ENCODE results near the gene ZFHX2. TPM values are rescaled to one million over a fixed set of nuclear protein-coding genes. Genes with fewer than 3 reads are reported as not detected.
A peak's percentile ranks its signal among the peaks of the same experiment; 100 is the strongest.

The ZFHX2 gene
- total RNA-seq, 2 donors from 2014 or later, result 0.59 to 0.85 TPM

DNA sequence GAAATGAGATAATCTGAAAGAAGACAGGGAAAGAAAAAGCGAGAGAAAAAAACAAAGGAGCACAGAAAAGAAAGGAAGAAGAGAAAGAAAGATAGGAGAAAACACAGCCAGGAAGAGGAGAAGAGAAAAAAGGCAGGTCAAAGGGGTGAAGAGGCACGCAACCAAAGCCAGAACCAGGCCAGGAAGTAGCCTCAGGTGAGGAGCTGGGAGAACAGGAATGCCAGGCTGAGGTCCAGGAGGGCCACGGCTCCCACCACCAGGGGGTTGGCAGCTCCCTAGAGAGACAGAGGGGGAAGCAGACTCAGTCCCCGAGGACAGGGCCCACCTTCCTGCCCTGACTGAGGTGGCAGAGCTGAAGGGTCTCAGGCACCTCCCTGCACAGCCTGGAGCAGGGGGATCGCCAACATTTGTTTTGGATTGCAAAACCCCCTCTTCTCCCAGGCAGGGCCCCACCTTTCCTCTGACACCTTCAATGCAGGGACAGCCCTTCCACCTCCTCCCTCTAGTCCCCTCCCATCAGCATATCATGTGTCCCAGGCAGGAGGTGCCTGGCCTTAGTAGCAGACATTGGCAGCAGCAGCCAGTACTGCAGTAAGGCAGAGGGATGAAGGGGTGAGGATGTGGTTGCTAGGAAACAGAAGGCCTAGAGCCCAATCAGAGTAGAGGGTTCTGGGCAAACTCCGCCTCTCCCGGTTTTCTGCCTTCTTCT, 18.0 kb upstream of the ZFHX2 start:
- no peak for DNase-seq (ENCODE audit: low spot score)
- Histone ChIP-seq H3K4me1 (peaks cover 0 to 14% of the 10 kb centered on the region in 2 donors), H3K27ac (no peak overlapping the region), H3K4me3 (no peak overlapping the region), H3K9me3 (no peaks in the 10 kb centered on the region), H3K27me3 (no peaks in the 10 kb centered on the region), H3K36me3 (no peaks in the 10 kb centered on the region)
- TF ChIP-seq, protein P1, sequence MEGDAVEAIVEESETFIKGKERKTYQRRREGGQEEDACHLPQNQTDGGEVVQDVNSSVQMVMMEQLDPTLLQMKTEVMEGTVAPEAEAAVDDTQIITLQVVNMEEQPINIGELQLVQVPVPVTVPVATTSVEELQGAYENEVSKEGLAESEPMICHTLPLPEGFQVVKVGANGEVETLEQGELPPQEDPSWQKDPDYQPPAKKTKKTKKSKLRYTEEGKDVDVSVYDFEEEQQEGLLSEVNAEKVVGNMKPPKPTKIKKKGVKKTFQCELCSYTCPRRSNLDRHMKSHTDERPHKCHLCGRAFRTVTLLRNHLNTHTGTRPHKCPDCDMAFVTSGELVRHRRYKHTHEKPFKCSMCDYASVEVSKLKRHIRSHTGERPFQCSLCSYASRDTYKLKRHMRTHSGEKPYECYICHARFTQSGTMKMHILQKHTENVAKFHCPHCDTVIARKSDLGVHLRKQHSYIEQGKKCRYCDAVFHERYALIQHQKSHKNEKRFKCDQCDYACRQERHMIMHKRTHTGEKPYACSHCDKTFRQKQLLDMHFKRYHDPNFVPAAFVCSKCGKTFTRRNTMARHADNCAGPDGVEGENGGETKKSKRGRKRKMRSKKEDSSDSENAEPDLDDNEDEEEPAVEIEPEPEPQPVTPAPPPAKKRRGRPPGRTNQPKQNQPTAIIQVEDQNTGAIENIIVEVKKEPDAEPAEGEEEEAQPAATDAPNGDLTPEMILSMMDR (IDR thresholded peaks at IDR 0.05), result no peak

DNA sequence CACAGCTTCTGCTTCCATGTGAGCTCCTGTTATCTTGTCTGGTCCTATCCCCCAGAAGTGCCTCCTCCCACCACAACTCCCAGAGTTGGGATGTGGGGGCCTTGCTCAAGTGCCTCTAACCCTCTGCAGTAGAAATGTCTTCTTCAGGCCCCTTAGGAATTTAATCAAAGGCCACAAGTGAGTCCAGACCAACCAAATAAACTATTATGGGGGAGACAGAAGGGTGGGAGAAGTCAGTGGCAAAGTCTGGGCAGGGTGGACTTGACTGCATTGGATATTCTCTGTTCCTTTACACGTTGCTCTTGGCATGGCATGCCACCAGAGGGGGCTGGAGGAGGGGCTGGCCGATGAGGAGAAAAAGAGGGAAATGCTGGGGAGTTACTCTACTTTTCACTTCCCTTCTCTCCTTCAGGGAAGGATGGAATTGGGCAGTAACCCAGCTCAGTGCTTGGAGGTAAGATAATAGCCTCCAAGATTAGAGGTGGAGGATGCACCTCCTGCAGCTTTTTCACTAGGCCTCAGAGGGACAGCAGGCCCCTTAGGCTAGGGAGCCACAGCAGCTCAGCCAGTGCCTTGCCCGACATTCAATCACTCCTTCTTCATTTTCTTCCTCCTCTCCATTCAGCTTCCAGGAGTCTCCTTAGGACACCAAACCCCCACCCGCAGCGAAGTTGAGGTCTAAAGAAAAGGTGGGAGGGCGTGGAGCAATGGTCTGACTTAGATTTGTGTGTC, 17.2 kb upstream of the ZFHX2 start:
- DNase-seq (ENCODE audit: low spot score), result no peak

DNA sequence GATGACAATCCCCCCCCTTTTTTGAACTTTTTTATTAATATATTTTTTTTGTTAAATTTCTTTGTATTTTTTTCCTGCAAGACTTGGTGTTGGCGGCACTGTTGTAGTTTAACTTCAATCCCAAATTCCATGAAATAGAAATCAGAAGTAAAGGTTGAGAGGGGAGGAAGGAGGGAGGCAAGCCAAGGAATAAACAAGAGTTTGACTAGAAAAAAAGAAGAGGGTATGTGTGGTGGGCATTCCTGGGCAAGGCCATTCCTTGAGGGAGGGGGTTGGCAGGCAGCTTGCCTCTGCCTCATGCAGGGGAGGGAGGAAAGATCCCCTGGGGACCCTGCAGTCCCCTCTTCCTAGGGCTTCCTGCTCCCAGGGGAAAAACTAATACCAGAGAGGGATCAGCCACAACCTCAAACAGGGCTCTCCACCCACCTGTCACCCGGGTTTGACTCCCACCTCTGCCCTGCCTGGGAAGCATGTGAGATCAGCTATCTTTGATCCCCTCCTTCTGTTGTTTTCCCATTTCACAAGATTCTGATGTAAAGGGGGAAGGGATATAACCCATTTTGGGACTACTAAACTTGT, 16.5 kb upstream of the ZFHX2 start:
- TF ChIP-seq, protein P1 (IDR thresholded peaks at IDR 0.05), result no peak
- Histone ChIP-seq H3K36me3 (no peaks in the 10 kb centered on the region), H3K4me3 (peak overlapping the region in 1 of 2 donors; percentile 62), H3K9me3 (no peaks in the 10 kb centered on the region), H3K27ac (peak overlapping the region; percentile 56 to 72), H3K4me1 (peaks cover 0 to 14% of the 10 kb centered on the region in 2 donors), H3K27me3 (no peaks in the 10 kb centered on the region)
- no peak for DNase-seq (ENCODE audit: low spot score)

More for the DNA sequence above, 17.2 kb upstream of the ZFHX2 start:
- Histone ChIP-seq H3K9me3 (no peaks in the 10 kb centered on the region), H3K36me3 (no peaks in the 10 kb centered on the region), H3K4me3 (no peak overlapping the region), H3K27me3 (no peaks in the 10 kb centered on the region), H3K27ac (no peak overlapping the region), H3K4me1 (peaks cover 0 to 14% of the 10 kb centered on the region in 2 donors)
- TF ChIP-seq, protein P1 (IDR thresholded peaks at IDR 0.05), result peak in 1 of 2 donors; percentile 23

DNA sequence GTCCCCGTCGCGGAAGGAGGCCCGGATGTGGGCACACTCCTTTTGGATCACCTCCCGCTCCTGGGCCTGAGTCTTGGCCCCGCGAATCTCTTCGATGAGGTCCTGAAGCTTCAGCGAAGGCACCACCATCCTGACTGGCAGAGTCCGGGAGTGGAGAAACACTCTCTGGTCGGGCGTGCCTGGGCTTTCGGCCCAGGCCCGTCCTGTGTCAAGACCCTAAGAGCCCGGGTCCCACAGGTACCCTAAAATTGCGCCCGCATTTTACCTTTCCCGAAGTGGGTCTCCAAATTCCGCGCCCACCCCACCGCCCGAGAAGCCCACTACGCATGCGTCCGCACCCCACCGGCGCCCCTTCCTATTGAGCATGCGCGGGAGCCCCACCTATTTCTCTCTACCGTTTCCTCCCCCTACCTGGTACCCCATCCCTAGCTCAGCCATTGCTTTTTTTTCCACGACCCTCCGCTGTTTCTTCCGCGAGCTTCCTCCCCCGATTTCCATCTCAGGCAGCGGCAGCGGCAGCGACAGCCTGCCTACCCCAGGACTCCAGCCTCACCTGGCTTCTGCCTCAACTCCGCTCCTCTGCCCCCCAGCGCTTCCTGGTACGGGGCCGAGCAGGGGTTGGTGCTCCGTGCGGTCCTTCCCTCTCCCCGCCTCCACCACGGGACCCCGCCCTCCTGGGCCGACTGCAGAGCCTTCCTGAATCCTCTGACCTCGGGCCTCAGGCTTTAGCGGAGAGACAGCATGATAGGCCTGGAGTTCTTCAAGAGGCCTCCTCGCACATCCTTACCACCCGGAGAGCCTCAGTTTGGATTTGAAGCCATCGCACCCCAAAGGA, 15.8 kb upstream of the ZFHX2 start, which contains the start of gene AP1G2:
Gene AP1G2 (minus strand): TSS at position 606 of the 835 bp plus-strand sequence. CDS start 477 bp downstream, at position 129.
- peak within 1 kb of the TSS; percentile 56 to 72 for H3K27ac ChIP-seq
- H3K4me1 ChIP-seq, result peaks cover 0 to 14% of the 10 kb centered on the region in 2 donors
- no peaks in the 10 kb centered on the region for H3K9me3 ChIP-seq
- DNase-seq (ENCODE audit: low spot score), result peak; percentile 75
- TF ChIP-seq, protein P1 (IDR thresholded peaks at IDR 0.05), result no peak
- no peaks in the 10 kb centered on the region for H3K36me3 ChIP-seq
- no peaks in the 10 kb centered on the region for H3K27me3 ChIP-seq
- peak within 1 kb of the TSS; percentile 60 to 62 for H3K4me3 ChIP-seq

DNA sequence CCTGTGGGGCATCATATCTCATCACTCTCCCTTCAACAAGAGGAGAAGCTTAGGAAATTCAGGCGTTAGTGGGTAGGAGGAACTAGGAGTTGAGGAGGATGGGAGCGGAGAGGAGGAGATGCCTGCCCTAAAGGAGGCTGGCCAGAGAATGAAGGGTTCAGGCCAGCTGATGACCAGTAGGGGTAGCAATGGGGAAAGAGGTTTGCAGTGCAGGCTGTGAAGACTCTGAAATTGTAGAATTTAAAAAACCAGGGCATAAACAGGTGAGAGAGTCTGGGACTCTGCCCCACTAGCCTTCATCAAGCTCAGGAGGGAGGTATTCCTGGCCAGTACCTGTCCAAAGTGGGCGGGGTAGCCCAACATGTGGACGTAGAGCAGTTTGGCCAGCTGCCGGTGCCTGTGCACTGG, 15.2 kb upstream of the ZFHX2 start:
- TF ChIP-seq, protein P1 (IDR thresholded peaks at IDR 0.05), result no peak
- no peak for DNase-seq (ENCODE audit: low spot score)
- no peaks in the 10 kb centered on the region for H3K36me3 ChIP-seq
- H3K4me1 ChIP-seq, result peaks cover 0 to 14% of the 10 kb centered on the region in 2 donors
- H3K4me3 ChIP-seq, result peak overlapping the region; percentile 60 to 62
- H3K9me3 ChIP-seq, result no peaks in the 10 kb centered on the region
- H3K27ac ChIP-seq, result peak overlapping the region; percentile 56 to 72
- H3K27me3 ChIP-seq, result no peaks in the 10 kb centered on the region
